GM12878 (cell line): ENCODE measurements around the gene WDR38. TPM values are rescaled to one million over a fixed set of nuclear protein-coding genes. Genes with fewer than 3 reads are reported as not detected.

Source experiments
- BACH1 ChIP-seq: fragments of 450-650 bp; IDR thresholded peaks from 2 replicates; pipeline ENCODE4 v1.6.1; 2017; ENCODE audit warnings: mild to moderate bottlenecking, borderline replicate concordance
- BHLHE40 ChIP-seq, 2 experiments: fragments of 450-650 bp in 1 of 2; IDR thresholded peaks; 2 replicates each; pipeline ENCODE4 v1.6.1; 2011 to 2017; ENCODE audit warnings: low read depth in 2 of 2, borderline replicate concordance in 1 of 2, improper control_type of control experiment in 1 of 2, low read length in 1 of 2, mild to moderate bottlenecking in 1 of 2
- CBFB ChIP-seq: IDR thresholded peaks from 2 replicates; pipeline ENCODE4 v1.6.1; 2016; ENCODE audit warnings: antibody characterized with exemption, low read depth
- CEBPB ChIP-seq, 2 experiments: fragments of 150-350 bp in 1 of 2; IDR thresholded peaks; 2 replicates each; pipeline ENCODE4 v1.6.1; 2012 to 2014; ENCODE audit warnings: low read depth in 2 of 2, low read length in 2 of 2, borderline replicate concordance in 1 of 2, inconsistent platforms in 1 of 2
- CREB1 ChIP-seq: IDR thresholded peaks from 2 replicates; pipeline ENCODE4 v1.6.1; 2012; ENCODE audit warnings: low read depth, mild to moderate bottlenecking, inconsistent platforms
- EZH2 ChIP-seq: IDR thresholded peaks from 2 replicates; pipeline ENCODE4 v1.6.1; 2012; ENCODE audit warnings: low read depth, mild to moderate bottlenecking, control low read depth, inconsistent platforms, low read length, borderline replicate concordance; ENCODE audit not compliant: control insufficient read depth
- GABPA ChIP-seq: IDR thresholded peaks from 2 replicates; pipeline ENCODE4 v1.6.1; 2014; ENCODE audit warnings: antibody characterized with exemption, low read depth, mild to moderate bottlenecking, inconsistent platforms
- IKZF2 ChIP-seq, 2 experiments: fragments of 450-650 bp; IDR thresholded peaks; 2 replicates each; pipeline ENCODE4 v1.6.1; 2017; ENCODE audit warnings: mild to moderate bottlenecking in 2 of 2, moderate library complexity in 2 of 2
- KAT2A ChIP-seq: conservative IDR thresholded peaks from 2 replicates; pipeline ENCODE4 v1.6.1; 2011; ENCODE audit warnings: low read depth, low read length; ENCODE audit not compliant: control insufficient read depth
- NFIC ChIP-seq: IDR thresholded peaks from 2 replicates; pipeline ENCODE4 v1.6.1; 2012; ENCODE audit warnings: low read depth, mild to moderate bottlenecking, inconsistent platforms, low read length, moderate library complexity
- NR2C2 ChIP-seq: IDR thresholded peaks from 2 replicates; pipeline ENCODE4 v1.6.1; 2011; ENCODE audit warnings: borderline replicate concordance, low read depth; ENCODE audit not compliant: control insufficient read depth, insufficient read length
- NRF1 ChIP-seq: conservative IDR thresholded peaks from 2 replicates; pipeline ENCODE4 v1.6.1; 2011; ENCODE audit warnings: mild to moderate bottlenecking, low read depth, low read length, improper control_type of control experiment
- PML ChIP-seq: IDR thresholded peaks from 2 replicates; pipeline ENCODE4 v1.6.1; 2012; ENCODE audit warnings: low read length, inconsistent platforms
- RAD21 ChIP-seq: IDR thresholded peaks from 2 replicates; pipeline ENCODE4 v1.6.1; 2011; ENCODE audit warnings: mild to moderate bottlenecking, low read depth, low read length, moderate library complexity; ENCODE audit not compliant: insufficient read depth
- RELA ChIP-seq: fragments of 450-650 bp; IDR thresholded peaks from 2 replicates; pipeline ENCODE4 v1.8.0; 2014; ENCODE audit warnings: borderline replicate concordance; ENCODE audit not compliant: partially characterized antibody
- SREBF2 ChIP-seq: IDR thresholded peaks from 2 replicates; pipeline ENCODE4 v1.6.1; 2012; ENCODE audit warnings: mild to moderate bottlenecking, low read length
- WRNIP1 ChIP-seq: IDR thresholded peaks from 2 replicates; pipeline ENCODE4 v1.6.1; 2011; ENCODE audit warnings: low read depth, low read length, improper control_type of control experiment, borderline replicate concordance
- ZNF217 ChIP-seq: fragments of 450-650 bp; IDR thresholded peaks from 2 replicates; pipeline ENCODE4 v1.6.1; 2017; ENCODE audit warnings: antibody characterized with exemption, mild to moderate bottlenecking
- ZNF24 ChIP-seq: fragments of 450-650 bp; IDR thresholded peaks from 2 replicates; pipeline ENCODE4 v1.6.1; 2017; ENCODE audit warnings: antibody characterized with exemption, mild to moderate bottlenecking
- polyA plus RNA-seq, 11 experiments: library from polyadenylated mRNA; depleted of rRNA in 4 of 11; unstranded in 6 of 11; stranded (reverse) in 5 of 11; fragments of >200 nt; fragmentation: Nextera tagmentation in 4 of 11; fragmentation: Illumina TruSeq in 1 of 11; extraction: Ambion mirVana in 4 of 11; extraction: Trizol in 1 of 11; gene quantifications; 1 replicate in 1 of 11; 2 replicates in 10 of 11; pipeline versions ENCODE4 v1.2.1 to v1.2.3, GENCODE V29; 2011 to 2016; ENCODE audit warnings: inconsistent platforms in 2 of 11, missing spikeins in 2 of 11, low read depth in 1 of 11
- total RNA-seq, 4 experiments: library from RNA; depleted of rRNA in 3 of 4; stranded (reverse); fragments of >200 nt in 3 of 4; fragmentation: Illumina TruSeq in 1 of 4; extraction: Trizol in 1 of 4; gene quantifications; 2 replicates each; pipeline versions ENCODE4 v1.2.1 to v1.2.3, GENCODE V29; 2013 to 2021
- TF ChIP-seq, protein P1 (sequence below): IDR thresholded peaks from 2 replicates; pipeline ENCODE4 v1.6.1; 2012; ENCODE audit warnings: low read depth, low read length, improper control_type of control experiment
- TF ChIP-seq, protein P2 (sequence below): IDR thresholded peaks from 2 replicates; pipeline ENCODE4 v1.6.1; 2012; ENCODE audit warnings: low read depth, low read length, improper control_type of control experiment
- TF ChIP-seq, protein P3 (sequence below), 3 experiments: IDR thresholded peaks in 2 of 3; conservative IDR thresholded peaks in 1 of 3; 2 replicates each; pipeline ENCODE4 v1.5.1; 2011; ENCODE audit warnings: low read depth in 3 of 3, low read length in 3 of 3, mild to moderate bottlenecking in 3 of 3, control low read depth in 2 of 3, moderate library complexity in 2 of 3, inconsistent platforms in 1 of 3, mixed read lengths in 1 of 3; ENCODE audit not compliant: control insufficient read depth in 2 of 3, insufficient read depth in 1 of 3; ENCODE audit errors: extremely low read depth in 1 of 3
- TF ChIP-seq, protein P4 (sequence below): fragments of 450-650 bp; IDR thresholded peaks from 2 replicates; pipeline ENCODE4 v1.6.1; 2017; ENCODE audit warnings: mild to moderate bottlenecking

The WDR38 gene
- total and polyA plus RNA-seq, 10 of the 15 experiments (the other 5 are each of a cell fraction or from before 2014, with no cell fraction given) = not detected

DNA sequence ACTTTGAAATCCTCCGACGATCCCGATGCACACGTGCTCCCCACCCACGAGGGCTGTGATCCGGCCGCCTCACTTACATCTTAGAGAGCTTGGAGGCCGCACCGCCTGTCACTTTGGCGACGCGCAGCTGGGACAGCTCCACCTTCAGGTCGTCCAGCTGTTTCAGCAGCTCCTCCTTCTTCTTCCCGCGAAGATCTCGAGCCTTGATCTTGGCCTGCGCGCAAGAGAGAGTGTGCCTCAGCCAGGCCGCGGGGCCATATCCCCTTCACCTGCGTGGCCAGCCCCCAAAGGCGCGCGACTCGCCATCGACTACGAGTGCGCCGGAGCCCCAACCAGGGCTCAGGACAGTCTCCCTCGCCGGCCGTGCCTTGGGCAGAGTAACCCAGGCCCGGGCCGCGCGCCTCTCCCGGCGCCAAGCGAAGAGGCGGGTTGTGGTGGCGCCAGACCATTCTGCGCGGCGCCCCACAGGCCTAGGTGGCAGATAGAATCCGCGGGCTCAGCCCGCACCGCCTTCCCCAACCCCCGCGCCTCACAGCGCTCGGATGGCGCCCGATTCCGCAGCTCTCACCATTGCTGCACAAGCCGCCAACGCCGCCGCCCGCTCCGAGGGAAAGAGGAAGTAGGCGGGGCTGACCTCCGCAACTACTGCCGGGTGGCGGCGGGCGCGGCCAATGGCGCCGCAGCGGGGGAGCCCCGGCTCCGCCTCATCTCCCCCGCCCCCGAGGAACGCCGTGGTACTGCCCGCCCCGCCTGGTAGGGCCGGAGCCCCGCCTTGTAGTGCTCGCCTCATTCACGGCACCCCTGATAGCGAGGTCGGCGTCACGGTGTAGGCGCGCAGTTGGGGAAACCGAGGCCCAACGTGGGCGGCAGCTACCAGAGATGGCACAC, 8.3 kb downstream of the WDR38 start, which contains the start of the genes ARPC5L and RPL35 (continued):
- TF ChIP-seq BHLHE40 (IDR thresholded peaks at IDR 0.05; ENCODE audit: borderline replicate concordance in 1 of 2, low read depth in 2 of 2, low read length in 1 of 2) (peak; percentile 96 to 97), CEBPB (IDR thresholded peaks at IDR 0.05; ENCODE audit: borderline replicate concordance in 1 of 2, low read depth in 2 of 2, low read length in 2 of 2) (no peak), NFIC (no peak), RAD21 (no peak), WRNIP1 (no peak), CREB1 (no peak), SREBF2 (no peak), BACH1 (peak; percentile 67), PML (no peak), EZH2 (no peak), GABPA (no peak), CBFB (peak; percentile 77), ZNF217 (no peak; the same call in 1 of the 2 replicates), NRF1 (no peak), IKZF2 (IDR thresholded peaks at IDR 0.05) (0 out of 4 replicates have a peak, but pooled peaks of 1 of the 2 experiments have one; percentile 27), RELA (peak; percentile 71), NR2C2 (peak; percentile 85), ZNF24 (peak; percentile 95), KAT2A (no peak; the same call in 1 of the 2 replicates)
- TF ChIP-seq, protein P1, sequence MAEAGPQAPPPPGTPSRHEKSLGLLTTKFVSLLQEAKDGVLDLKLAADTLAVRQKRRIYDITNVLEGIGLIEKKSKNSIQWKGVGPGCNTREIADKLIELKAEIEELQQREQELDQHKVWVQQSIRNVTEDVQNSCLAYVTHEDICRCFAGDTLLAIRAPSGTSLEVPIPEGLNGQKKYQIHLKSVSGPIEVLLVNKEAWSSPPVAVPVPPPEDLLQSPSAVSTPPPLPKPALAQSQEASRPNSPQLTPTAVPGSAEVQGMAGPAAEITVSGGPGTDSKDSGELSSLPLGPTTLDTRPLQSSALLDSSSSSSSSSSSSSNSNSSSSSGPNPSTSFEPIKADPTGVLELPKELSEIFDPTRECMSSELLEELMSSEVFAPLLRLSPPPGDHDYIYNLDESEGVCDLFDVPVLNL = 0 out of 2 replicates have a peak, but pooled peaks have one; percentile 10
- TF ChIP-seq, protein P2, sequence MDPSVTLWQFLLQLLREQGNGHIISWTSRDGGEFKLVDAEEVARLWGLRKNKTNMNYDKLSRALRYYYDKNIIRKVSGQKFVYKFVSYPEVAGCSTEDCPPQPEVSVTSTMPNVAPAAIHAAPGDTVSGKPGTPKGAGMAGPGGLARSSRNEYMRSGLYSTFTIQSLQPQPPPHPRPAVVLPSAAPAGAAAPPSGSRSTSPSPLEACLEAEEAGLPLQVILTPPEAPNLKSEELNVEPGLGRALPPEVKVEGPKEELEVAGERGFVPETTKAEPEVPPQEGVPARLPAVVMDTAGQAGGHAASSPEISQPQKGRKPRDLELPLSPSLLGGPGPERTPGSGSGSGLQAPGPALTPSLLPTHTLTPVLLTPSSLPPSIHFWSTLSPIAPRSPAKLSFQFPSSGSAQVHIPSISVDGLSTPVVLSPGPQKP = peak; percentile 36; the same call in 1 of the 2 replicates
- TF ChIP-seq, protein P3, sequence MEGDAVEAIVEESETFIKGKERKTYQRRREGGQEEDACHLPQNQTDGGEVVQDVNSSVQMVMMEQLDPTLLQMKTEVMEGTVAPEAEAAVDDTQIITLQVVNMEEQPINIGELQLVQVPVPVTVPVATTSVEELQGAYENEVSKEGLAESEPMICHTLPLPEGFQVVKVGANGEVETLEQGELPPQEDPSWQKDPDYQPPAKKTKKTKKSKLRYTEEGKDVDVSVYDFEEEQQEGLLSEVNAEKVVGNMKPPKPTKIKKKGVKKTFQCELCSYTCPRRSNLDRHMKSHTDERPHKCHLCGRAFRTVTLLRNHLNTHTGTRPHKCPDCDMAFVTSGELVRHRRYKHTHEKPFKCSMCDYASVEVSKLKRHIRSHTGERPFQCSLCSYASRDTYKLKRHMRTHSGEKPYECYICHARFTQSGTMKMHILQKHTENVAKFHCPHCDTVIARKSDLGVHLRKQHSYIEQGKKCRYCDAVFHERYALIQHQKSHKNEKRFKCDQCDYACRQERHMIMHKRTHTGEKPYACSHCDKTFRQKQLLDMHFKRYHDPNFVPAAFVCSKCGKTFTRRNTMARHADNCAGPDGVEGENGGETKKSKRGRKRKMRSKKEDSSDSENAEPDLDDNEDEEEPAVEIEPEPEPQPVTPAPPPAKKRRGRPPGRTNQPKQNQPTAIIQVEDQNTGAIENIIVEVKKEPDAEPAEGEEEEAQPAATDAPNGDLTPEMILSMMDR (IDR thresholded peaks at IDR 0.05 in 2 of 3, conservative IDR thresholded peaks at IDR 0.05 in 1 of 3; ENCODE audit: control insufficient read depth in 2 of 3, extremely low read depth in 1 of 3, insufficient read depth in 1 of 3, low read depth in 3 of 3, low read length in 3 of 3) = peak; percentile 5 to 16 (median 15); a peak in 2 of 6 replicates
- TF ChIP-seq, protein P4, sequence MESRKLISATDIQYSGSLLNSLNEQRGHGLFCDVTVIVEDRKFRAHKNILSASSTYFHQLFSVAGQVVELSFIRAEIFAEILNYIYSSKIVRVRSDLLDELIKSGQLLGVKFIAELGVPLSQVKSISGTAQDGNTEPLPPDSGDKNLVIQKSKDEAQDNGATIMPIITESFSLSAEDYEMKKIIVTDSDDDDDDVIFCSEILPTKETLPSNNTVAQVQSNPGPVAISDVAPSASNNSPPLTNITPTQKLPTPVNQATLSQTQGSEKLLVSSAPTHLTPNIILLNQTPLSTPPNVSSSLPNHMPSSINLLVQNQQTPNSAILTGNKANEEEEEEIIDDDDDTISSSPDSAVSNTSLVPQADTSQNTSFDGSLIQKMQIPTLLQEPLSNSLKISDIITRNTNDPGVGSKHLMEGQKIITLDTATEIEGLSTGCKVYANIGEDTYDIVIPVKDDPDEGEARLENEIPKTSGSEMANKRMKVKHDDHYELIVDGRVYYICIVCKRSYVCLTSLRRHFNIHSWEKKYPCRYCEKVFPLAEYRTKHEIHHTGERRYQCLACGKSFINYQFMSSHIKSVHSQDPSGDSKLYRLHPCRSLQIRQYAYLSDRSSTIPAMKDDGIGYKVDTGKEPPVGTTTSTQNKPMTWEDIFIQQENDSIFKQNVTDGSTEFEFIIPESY = no peak
